Sigmoid colon (tissue), 4 donors: Measurements from ENCODE around the gene TMEM51.

Source experiments
- EP300 ChIP-seq, 4 donors: sonication (generic); formaldehyde crosslinking; IDR thresholded peaks; one replicate each; pipeline ENCODE4 v1.6.1; 2017; ENCODE audit warnings: antibody characterized with exemption in 4 of 4
- POLR2A ChIP-seq, 2 donors: fragments of 450-650 bp; IDR thresholded peaks; one replicate each; pipeline ENCODE4 v1.6.1; 2016; ENCODE audit warnings: antibody characterized with exemption in 2 of 2, mild to moderate bottlenecking in 2 of 2, moderate library complexity in 2 of 2
- TF ChIP-seq, protein P1 (sequence below), 4 experiments: fragments of 450-650 bp in 3 of 4; fragments of 200-600 bp in 1 of 4; IDR thresholded peaks; one replicate each; pipeline ENCODE4 v1.5.1; 2016 to 2019; ENCODE audit warnings: antibody characterized with exemption in 4 of 4, mild to moderate bottlenecking in 3 of 4, moderate library complexity in 2 of 4

DNA sequence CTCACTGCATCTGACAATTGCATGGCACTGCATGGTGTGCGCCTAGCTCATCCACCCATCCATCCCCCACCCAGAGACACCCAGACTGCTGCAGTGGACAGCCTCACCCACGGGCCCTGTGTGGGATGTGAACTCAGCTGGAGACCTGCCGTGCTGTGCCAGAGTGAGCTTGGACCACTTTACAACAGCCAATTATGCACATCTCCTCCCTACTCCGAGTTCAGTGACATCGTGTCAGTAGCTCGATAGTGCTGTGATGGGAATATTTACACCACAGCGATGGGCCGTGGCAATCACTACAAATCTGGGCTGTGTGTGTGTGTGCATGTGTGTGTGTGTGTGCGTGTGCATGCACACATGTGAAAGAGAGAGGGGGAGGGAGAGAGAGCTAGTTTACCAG is 42.5 kb downstream of the TMEM51 start:
- TF ChIP-seq, protein P1, sequence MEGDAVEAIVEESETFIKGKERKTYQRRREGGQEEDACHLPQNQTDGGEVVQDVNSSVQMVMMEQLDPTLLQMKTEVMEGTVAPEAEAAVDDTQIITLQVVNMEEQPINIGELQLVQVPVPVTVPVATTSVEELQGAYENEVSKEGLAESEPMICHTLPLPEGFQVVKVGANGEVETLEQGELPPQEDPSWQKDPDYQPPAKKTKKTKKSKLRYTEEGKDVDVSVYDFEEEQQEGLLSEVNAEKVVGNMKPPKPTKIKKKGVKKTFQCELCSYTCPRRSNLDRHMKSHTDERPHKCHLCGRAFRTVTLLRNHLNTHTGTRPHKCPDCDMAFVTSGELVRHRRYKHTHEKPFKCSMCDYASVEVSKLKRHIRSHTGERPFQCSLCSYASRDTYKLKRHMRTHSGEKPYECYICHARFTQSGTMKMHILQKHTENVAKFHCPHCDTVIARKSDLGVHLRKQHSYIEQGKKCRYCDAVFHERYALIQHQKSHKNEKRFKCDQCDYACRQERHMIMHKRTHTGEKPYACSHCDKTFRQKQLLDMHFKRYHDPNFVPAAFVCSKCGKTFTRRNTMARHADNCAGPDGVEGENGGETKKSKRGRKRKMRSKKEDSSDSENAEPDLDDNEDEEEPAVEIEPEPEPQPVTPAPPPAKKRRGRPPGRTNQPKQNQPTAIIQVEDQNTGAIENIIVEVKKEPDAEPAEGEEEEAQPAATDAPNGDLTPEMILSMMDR (IDR thresholded peaks at IDR 0.05): no peak
- TF ChIP-seq POLR2A (IDR thresholded peaks at IDR 0.05) (no peak), EP300 (IDR thresholded peaks at IDR 0.05) (no peak)
